BLaER1 treated with 17β-estradiol and CSF1 and Interleukin-3, amounts not matched to agents 10 nM and 100 nM (cell line): ENCODE results near the gene ZNF335.
"Not testable (repeated sequence)": the region's sequence is repeated elsewhere in the genome, so short reads cannot be mapped to it uniquely, and the experiment has no call there.

Source experiments
- H3K27ac ChIP-seq, 11 experiments: shearing (Covaris generic); formaldehyde crosslinking; 2 replicates each; pipeline ENCODE4 v1.8.1; 2022
- H3K27me3 ChIP-seq, 11 experiments: shearing (Covaris generic); formaldehyde crosslinking; 2 replicates each; pipeline ENCODE4 v1.8.1; 2022
- H3K36me3 ChIP-seq, 11 experiments: shearing (Covaris generic); formaldehyde crosslinking; 2 replicates each; pipeline ENCODE4 v1.8.1; 2022
- H3K4me1 ChIP-seq, 10 experiments: shearing (Covaris generic); formaldehyde crosslinking; 2 replicates each; pipeline ENCODE4 v1.8.1; 2022
- H3K4me2 ChIP-seq, 11 experiments: shearing (Covaris generic); formaldehyde crosslinking; 2 replicates each; pipeline ENCODE4 v1.8.1; 2022
- H3K4me3 ChIP-seq, 10 experiments: shearing (Covaris generic); formaldehyde crosslinking; 2 replicates each; pipeline ENCODE4 v1.8.1; 2022
- H3K9ac ChIP-seq, 11 experiments: shearing (Covaris generic); formaldehyde crosslinking; 2 replicates each; pipeline ENCODE4 v1.8.1; 2022
- H3K9me3 ChIP-seq, 11 experiments: shearing (Covaris generic); formaldehyde crosslinking; replicated peaks in 1 of 11; 2 replicates each; pipeline ENCODE4 v1.8.1; 2022
- H4K20me1 ChIP-seq, 11 experiments: shearing (Covaris generic); formaldehyde crosslinking; 2 replicates each; pipeline ENCODE4 v1.8.1; 2022
- Cebpa-rat ChIP-seq, 11 experiments: shearing (Covaris generic); IDR thresholded peaks; 2 replicates each; pipeline ENCODE4 v1.8.1; 2022

ZNF335 gene

GRCh38 chr20:45999557-46000261, 27.7 kb upstream of the ZNF335 start:
- Histone ChIP-seq H3K4me1 (peaks cover 78 to 100% (median 99%) of the 10 kb centered on the region in 10 experiments), H3K4me3 (peak overlapping the region in 5 of 10 experiments; percentile 2 to 38 (median 19); a peak in 2 of 20 replicates)
- TF ChIP-seq Cebpa-rat (IDR thresholded peaks at IDR 0.05): no peak

DNA sequence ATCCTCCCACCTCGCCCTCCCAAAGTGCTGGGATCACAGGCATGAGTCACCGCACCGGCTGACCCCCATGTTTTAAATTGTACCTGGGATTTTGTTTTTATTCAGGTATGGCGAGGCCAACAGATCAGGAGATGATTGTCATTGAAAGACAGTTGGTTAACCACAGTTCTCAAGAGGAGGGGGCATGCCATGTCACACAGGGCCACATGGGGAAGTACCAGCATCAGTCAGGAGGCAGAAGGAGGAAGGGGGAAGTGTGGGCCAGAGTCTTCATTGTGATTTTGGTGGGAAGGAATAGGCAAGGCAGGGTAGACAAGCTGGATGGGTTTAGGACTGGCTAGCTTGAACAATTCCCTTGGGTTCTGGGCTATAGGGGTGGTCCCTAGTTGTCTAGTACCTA, 26.8 kb upstream of the ZNF335 start:
- Histone ChIP-seq H3K27me3 (peaks cover 0 to 35% (median 4%) of the 10 kb centered on the region in 11 experiments; a peak in 9 of 22 replicates), H4K20me1 (no peaks in the 10 kb centered on the region), H3K27ac (peak overlapping the region; percentile 10 to 97 (median 92); a peak in 21 of 22 replicates), H3K36me3 (no peaks in the 10 kb centered on the region), H3K4me2 (peak overlapping the region; percentile 84 to 98 (median 95)), H3K4me3 (peak overlapping the region in 2 of 10 experiments; percentile 24 to 36; a peak in 2 of 20 replicates), H3K9ac (peak overlapping the region in 10 of 11 experiments; percentile 44 to 80 (median 60); a peak in 15 of 22 replicates), H3K9me3 (no peaks in the 10 kb centered on the region), H3K4me1 (peaks cover 70 to 100% (median 99%) of the 10 kb centered on the region in 10 experiments)
- no peak for TF ChIP-seq Cebpa-rat (IDR thresholded peaks at IDR 0.05)

More at GRCh38 chr20:45999557-46000261, 27.7 kb upstream of the ZNF335 start:
- Histone ChIP-seq H3K4me2 (peak overlapping the region; percentile 84 to 98 (median 95)), H4K20me1 (no peaks in the 10 kb centered on the region), H3K27me3 (peaks cover 0 to 42% (median 4%) of the 10 kb centered on the region in 11 experiments; a peak in 9 of 22 replicates), H3K36me3 (no peaks in the 10 kb centered on the region), H3K9ac (peak overlapping the region in 8 of 11 experiments; percentile 18 to 80 (median 66); a peak in 14 of 22 replicates), H3K27ac (peak overlapping the region in 9 of 11 experiments; percentile 53 to 97 (median 93); a peak in 18 of 22 replicates), H3K9me3 (no peaks in the 10 kb centered on the region)

DNA sequence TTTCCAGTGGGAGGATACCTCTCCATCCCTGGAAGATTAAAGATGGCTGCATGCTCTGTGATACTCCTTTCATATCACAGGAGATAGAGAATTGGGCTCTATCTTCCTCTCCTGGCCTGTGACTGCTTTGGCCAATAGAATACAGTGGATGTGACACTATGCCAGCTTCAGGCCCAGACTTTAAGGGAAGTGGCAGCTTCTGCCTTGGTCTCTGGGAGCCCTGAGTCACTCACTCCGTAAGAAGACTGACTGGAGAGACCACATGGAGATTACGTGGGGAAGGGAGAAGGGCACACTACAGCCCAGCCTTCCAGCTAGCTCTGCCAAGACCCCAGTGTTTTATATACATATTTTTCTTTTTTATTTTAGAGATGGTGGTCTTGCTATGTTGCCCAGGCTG, 26.3 kb upstream of the ZNF335 start:
- Histone ChIP-seq H3K4me3 (0 out of 20 replicates have a peak overlapping the region, but pooled peaks of 1 of the 10 experiments have one; percentile 36), H3K9me3 (no peaks in the 10 kb centered on the region), H3K4me2 (peak overlapping the region; percentile 84 to 98 (median 95)), H3K4me1 (peaks cover 66 to 100% (median 99%) of the 10 kb centered on the region in 10 experiments), H3K36me3 (no peaks in the 10 kb centered on the region), H3K27ac (peak overlapping the region; percentile 10 to 97 (median 92); a peak in 21 of 22 replicates), H4K20me1 (no peaks in the 10 kb centered on the region), H3K9ac (peak overlapping the region in 10 of 11 experiments; percentile 34 to 80 (median 60); a peak in 16 of 22 replicates), H3K27me3 (peaks cover 0 to 31% (median under 1%) of the 10 kb centered on the region in 11 experiments; a peak in 9 of 22 replicates)
- no peak for TF ChIP-seq Cebpa-rat (IDR thresholded peaks at IDR 0.05)

- peak overlapping the region in 1 of 11 experiments; percentile 30; a peak in 1 of 22 replicates for H3K9ac ChIP-seq
- H3K4me2 ChIP-seq: peak overlapping the region in 10 of 11 experiments; percentile 7 to 97 (median 93); a peak in 17 of 22 replicates
- TF ChIP-seq Cebpa-rat (IDR thresholded peaks at IDR 0.05): no peak
- peaks cover 66 to 100% (median 99%) of the 10 kb centered on the region in 10 experiments for H3K4me1 ChIP-seq
- no peak overlapping the region for H3K4me3 ChIP-seq
- no peaks in the 10 kb centered on the region for H4K20me1 ChIP-seq
- peak overlapping the region in 7 of 11 experiments; percentile 39 to 97 (median 93); a peak in 9 of 22 replicates for H3K27ac ChIP-seq
- H3K27me3 ChIP-seq: peaks cover 0 to 23% (median 0%) of the 10 kb centered on the region in 11 experiments; a peak in 7 of 22 replicates
- H3K9me3 ChIP-seq: no peaks in the 10 kb centered on the region
- no peaks in the 10 kb centered on the region for H3K36me3 ChIP-seq
These were observed 25.2 kb upstream of the ZNF335 start for GRCh38 chr20:45997187-45997586.

DNA sequence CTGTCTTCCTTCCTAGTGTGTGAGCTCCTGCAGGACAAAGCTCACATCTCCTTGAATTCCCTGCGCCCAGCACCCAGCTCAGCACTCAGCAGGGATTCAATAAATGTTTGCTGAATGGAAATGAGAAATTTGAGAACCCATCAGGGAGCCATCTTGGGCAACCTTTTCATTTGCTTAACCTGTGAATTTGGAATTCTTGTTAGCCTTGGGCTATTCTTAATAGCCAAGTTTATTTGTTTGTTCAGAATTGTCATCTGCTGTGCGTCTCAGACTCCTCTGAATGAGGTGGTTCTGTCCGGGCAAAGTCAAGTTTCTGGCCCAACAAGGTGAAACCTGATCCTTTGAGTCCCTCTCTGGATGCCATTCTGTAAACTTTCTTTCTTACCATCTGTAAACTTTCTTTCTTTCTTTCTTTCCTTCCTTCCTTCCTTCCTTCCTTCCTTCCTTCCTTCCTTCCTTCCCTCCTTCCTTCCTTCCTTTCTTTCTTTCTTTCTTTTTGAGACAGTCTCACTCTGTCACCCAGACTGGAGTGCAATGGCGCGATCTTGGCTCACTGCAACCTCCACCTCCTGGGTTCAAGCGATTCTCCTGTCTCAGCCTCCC, 23.6 kb upstream of the ZNF335 start:
- Histone ChIP-seq H3K27ac (peak overlapping the region in 5 of 11 experiments; percentile 9 to 71 (median 28); a peak in 7 of 22 replicates), H3K9ac (peak overlapping the region in 2 of 11 experiments; percentile 50; a peak in 2 of 22 replicates), H3K4me2 (peak overlapping the region; percentile 7 to 97 (median 73); a peak in 18 of 22 replicates), H3K4me1 (peaks cover 58 to 100% (median 94%) of the 10 kb centered on the region in 10 experiments), H3K27me3 (peaks cover 0 to 13% (median 0%) of the 10 kb centered on the region in 11 experiments; a peak in 5 of 22 replicates)
- H3K4me3 ChIP-seq, H3K36me3 ChIP-seq, H4K20me1 ChIP-seq, H3K9me3 ChIP-seq: not testable (repeated sequence)

DNA sequence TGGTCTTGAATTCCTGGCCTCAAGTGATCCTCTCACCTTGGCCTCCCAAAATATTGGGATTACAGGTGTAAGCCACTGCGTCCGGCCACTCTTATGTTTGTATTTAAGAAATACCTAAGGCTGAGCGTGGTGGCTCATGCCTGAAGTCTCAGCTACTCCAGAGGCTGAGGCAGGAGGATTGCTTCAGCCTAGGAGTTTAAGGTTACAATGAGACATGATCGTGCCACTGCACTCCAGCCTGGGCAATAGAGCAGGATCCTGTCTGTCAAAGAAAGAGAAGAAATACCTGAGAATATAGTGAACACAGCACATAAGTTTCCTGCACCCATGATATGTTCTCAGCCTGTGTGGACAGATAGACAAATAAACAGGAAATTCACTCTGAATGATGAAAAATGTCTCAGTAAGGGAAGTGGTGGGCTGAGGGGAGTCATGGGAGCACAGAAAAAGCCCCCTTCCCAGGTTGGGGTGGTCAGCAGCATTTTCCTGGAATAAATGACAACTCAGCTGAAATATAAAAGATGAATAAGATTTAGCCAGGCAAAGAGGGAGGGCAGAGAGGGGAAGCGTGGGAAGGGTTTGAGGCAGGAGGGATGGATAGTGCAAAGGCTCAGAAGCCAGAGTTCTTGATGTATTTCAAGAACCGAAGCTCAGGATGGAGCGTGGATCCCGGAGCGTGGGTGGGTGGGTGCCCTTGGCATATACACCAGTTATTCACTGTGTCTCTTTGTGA, 22.9 kb upstream of the ZNF335 start:
- Histone ChIP-seq H3K27me3 (peaks cover 0 to 13% (median 0%) of the 10 kb centered on the region in 11 experiments; a peak in 5 of 22 replicates), H3K4me3 (no peak overlapping the region), H3K9ac (peak overlapping the region in 5 of 11 experiments; percentile 23 to 50 (median 45); a peak in 5 of 22 replicates), H3K4me1 (peaks cover 52 to 94% (median 88%) of the 10 kb centered on the region in 10 experiments), H3K36me3 (no peaks in the 10 kb centered on the region), H4K20me1 (no peaks in the 10 kb centered on the region), H3K4me2 (peak overlapping the region in 10 of 11 experiments; percentile 23 to 97 (median 74); a peak in 20 of 22 replicates), H3K9me3 (no peaks in the 10 kb centered on the region), H3K27ac (peak overlapping the region in 6 of 11 experiments; percentile 9 to 71 (median 34); a peak in 8 of 22 replicates)
- no peak for TF ChIP-seq Cebpa-rat (IDR thresholded peaks at IDR 0.05)

GRCh38 chr20:45993197-45993951, 21.4 kb upstream of the ZNF335 start:
- Histone ChIP-seq H3K4me2 (peak overlapping the region; percentile 55 to 97 (median 73)), H3K9me3 (no peaks in the 10 kb centered on the region), H3K4me3 (no peak overlapping the region), H3K36me3 (no peaks in the 10 kb centered on the region), H3K27ac (peak overlapping the region in 4 of 11 experiments; percentile 14 to 58 (median 32); a peak in 6 of 22 replicates), H4K20me1 (no peaks in the 10 kb centered on the region), H3K4me1 (peaks cover 36 to 79% (median 72%) of the 10 kb centered on the region in 10 experiments), H3K27me3 (peaks cover 0 to 13% (median 0%) of the 10 kb centered on the region in 11 experiments; a peak in 4 of 22 replicates), H3K9ac (peak overlapping the region in 2 of 11 experiments; percentile 2 to 24; a peak in 1 of 22 replicates)
- 0 out of 22 replicates have a peak, but pooled peaks of 1 of the 11 experiments have one; percentile 18 for TF ChIP-seq Cebpa-rat (IDR thresholded peaks at IDR 0.05)
